ENCODE data around the gene FNDC3B.

DNA sequence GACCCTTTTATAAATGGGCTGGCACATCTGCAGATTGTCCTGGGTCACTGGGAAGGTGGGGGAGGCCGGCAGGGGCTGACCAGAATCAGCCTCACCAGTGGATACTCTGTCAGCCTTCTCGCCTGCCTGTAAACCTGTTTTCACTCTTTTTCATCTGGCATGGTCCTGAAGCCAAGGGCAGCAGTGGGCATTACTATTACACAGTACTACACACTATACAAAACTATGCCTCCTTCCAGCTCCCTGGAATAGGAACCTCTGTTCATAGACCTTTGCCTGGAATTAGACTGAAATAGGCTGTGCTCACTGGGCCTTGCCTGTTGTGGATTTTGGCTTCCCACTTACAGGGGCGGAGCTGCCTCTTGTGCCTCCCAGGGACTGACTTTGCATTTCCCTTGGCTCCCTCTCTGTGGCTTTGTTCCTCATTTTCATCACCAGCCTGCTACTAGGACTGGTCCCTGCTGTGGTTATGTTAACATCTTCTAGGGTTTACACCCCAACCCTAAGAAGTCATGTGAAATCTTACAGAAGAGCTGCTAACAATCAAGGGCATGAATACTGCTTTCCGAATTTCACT lies 120.7 kb downstream of the FNDC3B start:
- TF ChIP-seq, protein P1, sequence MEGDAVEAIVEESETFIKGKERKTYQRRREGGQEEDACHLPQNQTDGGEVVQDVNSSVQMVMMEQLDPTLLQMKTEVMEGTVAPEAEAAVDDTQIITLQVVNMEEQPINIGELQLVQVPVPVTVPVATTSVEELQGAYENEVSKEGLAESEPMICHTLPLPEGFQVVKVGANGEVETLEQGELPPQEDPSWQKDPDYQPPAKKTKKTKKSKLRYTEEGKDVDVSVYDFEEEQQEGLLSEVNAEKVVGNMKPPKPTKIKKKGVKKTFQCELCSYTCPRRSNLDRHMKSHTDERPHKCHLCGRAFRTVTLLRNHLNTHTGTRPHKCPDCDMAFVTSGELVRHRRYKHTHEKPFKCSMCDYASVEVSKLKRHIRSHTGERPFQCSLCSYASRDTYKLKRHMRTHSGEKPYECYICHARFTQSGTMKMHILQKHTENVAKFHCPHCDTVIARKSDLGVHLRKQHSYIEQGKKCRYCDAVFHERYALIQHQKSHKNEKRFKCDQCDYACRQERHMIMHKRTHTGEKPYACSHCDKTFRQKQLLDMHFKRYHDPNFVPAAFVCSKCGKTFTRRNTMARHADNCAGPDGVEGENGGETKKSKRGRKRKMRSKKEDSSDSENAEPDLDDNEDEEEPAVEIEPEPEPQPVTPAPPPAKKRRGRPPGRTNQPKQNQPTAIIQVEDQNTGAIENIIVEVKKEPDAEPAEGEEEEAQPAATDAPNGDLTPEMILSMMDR (IDR thresholded peaks at IDR 0.05; ENCODE audit: low read length): no peak
- no peak for TF ChIP-seq EZH2 (IDR thresholded peaks at IDR 0.05; ENCODE audit: borderline replicate concordance, low read length)

All from OCI-LY1 (cell line).